HG03060 (cell line): ENCODE data around the gene PSMD14.
"Not testable (repeated sequence)": the region's sequence is repeated elsewhere in the genome, so short reads cannot be mapped to it uniquely, and the experiment has no call there.

Experiments used
- ATAC-seq: cut with Tn5 transposase; IDR thresholded peaks from one replicate; pipeline ENCODE4 v1.9.1; 2021; ENCODE audit warnings: low read depth, moderate number of reproducible peaks; ENCODE audit not compliant: unreplicated experiment

The PSMD14 gene

GRCh38 chr2:161332371-161332967 lies 24.2 kb downstream of the PSMD14 start:
- ATAC-seq, result no peak

DNA sequence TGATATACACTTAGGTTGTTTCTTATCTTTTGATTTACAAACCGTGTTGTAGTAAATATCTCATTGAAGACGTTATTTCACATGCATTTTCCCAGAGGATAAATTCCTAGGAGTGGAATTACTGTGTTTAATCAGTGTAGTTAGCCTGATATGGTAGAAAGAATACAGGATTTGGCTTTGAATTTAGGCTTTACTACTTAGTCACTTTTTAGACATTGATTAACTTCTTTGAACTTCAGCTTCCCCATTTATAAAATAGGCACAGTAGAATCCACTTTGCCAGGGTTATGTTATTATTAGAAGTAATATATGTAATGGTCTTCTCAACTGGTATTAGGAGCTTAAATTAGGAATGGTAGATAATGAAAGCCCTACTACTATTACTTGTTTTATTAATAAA lies 27.4 kb downstream of the PSMD14 start:
- no peak for ATAC-seq

DNA sequence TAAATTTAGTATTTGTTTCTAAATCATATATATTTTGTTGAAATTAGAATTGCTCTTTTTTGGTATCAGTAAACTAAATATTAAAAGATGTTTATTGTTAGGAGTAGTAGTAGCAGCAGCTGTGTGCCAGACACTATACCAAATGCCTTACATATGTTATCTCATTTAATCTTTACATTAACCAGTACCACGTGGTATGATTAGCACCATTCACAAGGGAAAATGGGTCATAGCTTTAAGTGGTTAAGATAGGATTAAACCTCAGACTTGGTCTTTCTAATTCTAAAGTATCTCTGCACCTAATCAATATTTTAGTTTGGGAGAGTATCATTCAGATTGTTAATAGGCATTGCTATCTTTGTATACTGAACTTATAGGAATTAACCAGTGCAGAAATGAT lies 29.0 kb downstream of the PSMD14 start:
- ATAC-seq, result no peak

GRCh38 chr2:161339532-161339931 lies 31.3 kb downstream of the PSMD14 start:
- ATAC-seq, result not testable (repeated sequence)

- ATAC-seq, result not testable (repeated sequence)
These were observed 32.7 kb downstream of the PSMD14 start for GRCh38 chr2:161340930-161341413.

GRCh38 chr2:161343235-161343634 lies 35.0 kb downstream of the PSMD14 start:
- no peak for ATAC-seq

- no peak for ATAC-seq
These were observed 36.5 kb downstream of the PSMD14 start for GRCh38 chr2:161344692-161345091.

GRCh38 chr2:161351678-161352077 lies 43.5 kb downstream of the PSMD14 start:
- no peak for ATAC-seq

DNA sequence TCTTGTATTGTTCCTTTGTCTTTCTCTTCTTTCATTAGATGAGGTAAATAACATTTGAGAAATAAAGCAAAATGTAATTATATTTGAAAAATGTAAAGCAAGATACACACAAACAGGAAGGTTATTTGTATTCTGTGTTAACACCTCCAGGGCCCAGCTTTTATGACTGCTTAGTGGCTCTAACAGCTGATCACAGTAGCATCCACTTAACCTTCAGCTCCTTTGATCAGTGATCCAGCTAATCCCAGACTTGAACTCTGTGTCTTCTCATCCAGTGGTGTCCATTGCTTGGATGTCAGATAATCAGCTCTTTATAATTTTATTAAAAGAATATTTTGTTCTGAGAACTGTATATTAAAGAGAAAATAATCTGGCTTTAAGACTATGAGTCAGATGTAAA lies 44.5 kb downstream of the PSMD14 start:
- ATAC-seq, result no peak

DNA sequence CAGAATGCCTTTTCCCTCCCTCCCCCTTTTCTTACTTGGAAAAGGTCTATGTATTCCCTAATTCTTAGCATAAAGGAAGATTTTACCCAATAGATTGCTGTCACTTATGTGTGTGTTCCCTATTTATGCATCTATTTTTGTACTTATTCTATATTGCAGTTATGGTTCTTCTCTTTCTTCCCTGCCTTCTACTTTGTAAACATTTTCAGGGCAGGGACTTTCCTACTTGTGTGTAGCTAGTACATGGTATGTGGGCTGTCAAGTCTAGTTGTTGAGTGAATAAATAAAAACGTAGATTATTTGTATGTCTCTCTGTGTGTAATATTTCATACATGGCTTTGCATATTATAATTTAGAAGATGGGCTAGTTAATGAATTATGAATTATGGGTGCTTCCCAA lies 45.3 kb downstream of the PSMD14 start:
- ATAC-seq, result no peak

GRCh38 chr2:161354106-161354505 lies 45.9 kb downstream of the PSMD14 start:
- no peak for ATAC-seq

DNA sequence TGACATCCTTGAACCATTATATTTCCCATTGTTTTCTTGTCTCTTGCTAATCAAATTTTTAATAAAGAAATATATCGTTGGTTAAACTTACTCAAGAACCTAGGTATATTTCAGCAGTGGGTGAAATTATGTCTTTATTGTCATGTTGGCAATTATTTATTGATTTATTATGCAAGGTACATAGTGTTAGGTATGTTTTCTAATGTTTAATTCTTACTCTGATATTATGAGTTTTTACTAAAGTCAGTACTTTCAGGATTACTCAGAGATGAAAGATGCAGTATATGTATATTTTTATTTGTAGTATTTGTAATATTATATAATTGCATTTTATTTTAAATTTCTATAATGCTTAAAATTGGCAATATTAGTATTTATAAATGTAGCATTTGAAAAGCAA lies 46.9 kb downstream of the PSMD14 start:
- no peak for ATAC-seq

DNA sequence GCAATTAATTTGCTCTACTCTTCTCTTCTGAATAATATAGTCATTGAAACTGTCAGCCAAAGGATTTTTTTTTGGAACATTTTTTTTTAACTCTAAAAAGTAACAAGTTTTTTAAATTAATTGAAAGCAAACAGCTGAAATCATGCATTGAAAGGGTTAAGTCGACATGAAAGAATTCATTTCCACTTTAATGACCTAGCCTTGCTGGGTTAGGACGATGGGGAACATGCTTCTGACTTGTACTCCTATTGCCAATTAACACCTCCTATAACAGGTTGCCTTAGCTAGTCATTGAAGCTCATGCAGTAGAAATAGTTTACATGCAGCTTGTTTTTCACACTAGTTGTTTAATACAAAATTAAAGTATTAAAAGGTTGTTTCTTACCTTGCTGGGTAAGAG lies 47.8 kb downstream of the PSMD14 start:
- no peak for ATAC-seq

DNA sequence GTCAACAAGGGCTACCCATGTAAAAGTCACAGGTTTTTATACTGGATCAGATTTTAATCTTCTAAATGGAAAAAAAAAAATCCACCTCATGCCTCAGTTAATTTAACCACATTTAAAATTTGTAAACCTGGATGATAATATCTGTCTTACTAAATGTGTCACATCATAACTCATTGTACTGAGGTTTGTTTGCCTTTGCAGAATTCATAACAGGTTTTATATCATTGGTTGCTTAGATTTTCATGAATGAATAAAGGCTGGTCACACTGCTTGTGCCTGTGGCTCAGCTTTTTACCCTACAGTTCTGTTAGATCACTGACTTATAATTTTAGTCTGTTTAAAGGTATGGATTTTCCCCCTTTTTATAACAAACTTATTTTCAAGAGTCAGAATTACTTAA lies 48.9 kb downstream of the PSMD14 start:
- no peak for ATAC-seq

DNA sequence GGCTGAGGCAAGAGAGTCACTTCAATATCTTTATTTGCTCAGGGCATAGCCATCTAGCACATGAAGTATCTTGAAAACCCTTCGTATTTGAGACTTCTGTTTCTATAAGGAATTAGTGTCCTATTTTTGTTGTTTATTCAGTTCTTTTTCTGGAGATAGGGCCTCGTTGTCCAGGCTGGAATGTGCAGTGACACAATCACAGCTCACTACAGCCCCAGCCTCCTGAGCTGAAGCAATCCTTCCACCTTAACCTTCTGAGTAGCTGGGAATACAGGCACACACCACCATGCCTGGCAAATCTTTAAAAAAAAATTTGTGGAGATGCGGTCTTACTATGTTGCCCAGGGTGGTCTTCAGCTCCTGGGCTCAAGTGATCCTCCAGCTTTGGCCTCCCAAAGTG lies 50.6 kb downstream of the PSMD14 start:
- ATAC-seq, result no peak

DNA sequence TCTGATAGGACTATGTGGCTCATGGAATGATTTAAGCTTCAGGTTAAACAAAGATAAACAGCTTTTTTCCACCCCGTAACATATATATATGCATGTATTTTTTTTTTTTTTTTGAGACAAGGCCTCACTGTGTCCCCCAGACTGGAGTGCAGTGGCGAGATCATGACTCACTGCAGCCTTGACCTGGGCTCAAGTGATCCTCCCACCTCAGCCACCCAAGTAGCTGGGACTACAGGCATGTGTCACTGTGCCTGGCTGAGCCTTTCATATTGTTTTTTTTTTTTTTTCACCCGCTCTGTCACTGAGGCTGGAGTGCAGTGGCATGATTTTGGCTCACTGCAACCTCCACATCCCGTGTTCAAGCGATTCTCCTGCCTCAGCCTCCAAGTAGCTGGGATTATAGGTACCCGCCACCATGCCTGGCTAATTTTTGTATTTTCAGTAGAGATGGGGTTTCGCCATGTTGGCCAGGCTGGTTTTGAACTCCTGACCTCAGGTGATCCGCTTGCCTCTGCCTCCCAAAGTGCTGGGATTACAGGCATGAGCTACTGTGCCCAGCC lies 52.0 kb downstream of the PSMD14 start:
- ATAC-seq, result not testable (repeated sequence)

- no peak for ATAC-seq
These were observed 54.4 kb downstream of the PSMD14 start for GRCh38 chr2:161362568-161363166.

GRCh38 chr2:161367675-161368074 lies 59.5 kb downstream of the PSMD14 start:
- no peak for ATAC-seq

DNA sequence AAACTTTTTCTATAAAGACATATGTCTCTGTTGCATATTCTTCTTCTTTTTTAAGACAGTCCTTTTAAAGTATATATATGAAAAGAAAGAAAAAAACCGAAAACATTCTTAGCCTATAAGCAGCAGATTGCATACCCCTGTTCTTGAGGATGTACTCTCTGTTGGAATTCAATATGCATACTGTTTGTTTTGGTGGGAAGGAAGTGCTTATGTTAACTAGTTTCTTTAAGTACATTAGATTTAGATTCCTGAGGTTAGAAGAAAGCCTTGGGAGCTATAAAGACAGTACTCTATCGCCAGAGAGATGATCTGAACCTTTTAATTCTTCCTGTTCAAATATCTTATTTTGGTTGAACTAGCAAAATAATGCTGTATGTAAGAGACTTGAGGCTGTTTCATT lies 61.1 kb downstream of the PSMD14 start:
- no peak for ATAC-seq

DNA sequence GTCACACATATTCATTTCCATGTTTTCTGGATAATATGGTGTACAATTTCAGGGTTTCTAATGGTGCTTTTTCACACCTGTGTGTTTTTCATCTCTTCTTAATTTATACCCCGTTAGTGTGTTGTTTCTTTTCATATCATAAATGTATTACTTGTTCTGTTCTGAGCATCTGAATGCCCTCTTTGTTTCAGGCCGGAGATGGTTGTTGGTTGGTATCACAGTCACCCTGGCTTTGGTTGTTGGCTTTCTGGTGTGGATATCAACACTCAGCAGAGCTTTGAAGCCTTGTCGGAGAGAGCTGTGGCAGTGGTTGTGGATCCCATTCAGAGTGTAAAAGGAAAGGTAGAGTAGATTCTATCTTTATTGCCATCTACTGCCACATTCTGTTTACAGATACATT lies 62.8 kb downstream of the PSMD14 start:
- no peak for ATAC-seq

DNA sequence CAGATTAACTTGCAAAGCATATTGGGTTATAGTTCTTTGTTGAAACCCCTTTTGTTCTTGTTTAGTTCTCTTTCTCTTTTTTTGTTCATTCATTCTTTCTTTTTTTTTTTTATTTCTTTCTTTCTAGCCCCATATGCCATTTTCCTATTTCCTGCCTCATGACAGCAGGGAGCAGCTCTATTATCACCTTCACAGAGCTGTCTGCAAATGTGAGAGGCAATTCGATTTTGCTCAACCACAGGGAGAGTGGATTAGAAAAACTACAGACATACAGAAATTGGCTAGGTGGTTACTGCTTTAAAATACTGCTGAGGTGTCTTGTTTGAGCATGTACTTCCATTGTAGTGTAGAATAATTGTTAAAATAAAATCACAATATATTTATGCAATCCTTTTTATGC lies 63.6 kb downstream of the PSMD14 start:
- no peak for ATAC-seq

DNA sequence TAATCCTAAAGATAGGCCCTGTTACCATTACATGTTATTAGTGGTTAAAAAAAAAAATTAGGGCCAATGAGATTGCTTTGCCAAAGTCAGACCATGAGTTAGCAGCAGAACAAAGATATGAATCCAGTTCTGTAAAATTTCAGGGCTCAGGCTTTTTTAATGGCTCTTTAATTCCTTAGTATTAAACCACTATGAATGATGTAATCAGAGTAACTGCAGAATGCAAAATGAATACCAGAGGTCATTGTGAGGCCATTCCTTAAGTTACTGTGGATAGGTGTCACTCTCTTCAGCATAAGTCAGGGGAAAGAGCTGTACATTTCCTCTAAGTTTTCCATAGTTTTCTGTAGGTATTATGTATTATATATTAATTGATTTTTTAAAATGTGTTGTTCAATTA lies 65.7 kb downstream of the PSMD14 start:
- ATAC-seq, result no peak
